ENCODE results near the gene ZNF385C. TPM values are rescaled to one million over a fixed set of nuclear protein-coding genes. Genes with fewer than 3 reads are reported as not detected.

ZNF385C gene
- total RNA-seq, 1 donor from 2014 or later: 2.9 TPM

DNA sequence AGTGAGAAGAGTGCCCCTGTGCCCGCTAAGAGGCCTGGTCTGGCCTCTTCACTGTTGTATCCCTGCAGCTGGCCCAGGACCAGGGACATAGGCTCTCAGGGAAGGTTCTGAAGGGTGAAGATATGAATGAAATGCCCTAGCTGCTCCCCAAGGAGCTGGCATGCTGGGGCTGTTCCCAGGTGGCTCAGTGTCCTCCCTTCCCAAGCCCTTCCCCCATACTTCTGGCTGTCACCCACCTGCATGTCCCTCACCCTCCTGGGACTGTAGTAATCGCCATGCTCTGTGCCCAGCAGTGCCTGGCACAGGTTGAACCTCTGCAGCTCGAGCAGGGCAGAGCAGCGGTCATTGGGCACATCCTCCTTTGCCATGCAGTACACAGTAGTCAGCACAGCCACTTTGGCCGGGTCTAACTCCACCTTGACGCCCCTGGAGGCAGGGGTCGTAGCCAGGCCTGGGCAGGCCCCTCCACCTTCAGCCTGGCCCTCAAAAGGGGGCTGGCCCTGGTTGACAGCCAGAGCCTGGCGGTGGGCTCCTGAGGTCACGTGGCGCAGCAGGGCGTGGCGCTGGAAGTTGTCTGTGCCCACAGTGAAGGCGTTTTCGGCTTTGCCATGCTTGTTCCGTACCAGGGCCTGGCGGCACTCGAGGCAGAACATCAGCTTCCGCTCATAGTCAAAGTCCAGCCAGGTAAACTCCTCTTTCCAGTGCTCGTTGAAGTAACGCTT lies 55.5 kb downstream of the ZNF385C start:
- Mint-ChIP-seq H3K4me3 (no peak overlapping the region), H3K4me1 (no peaks in the 10 kb centered on the region), H3K36me3 (no peaks in the 10 kb centered on the region), H3K9me3 (no peaks in the 10 kb centered on the region), H3K27me3 (ENCODE audit: low read depth) (no peaks in the 10 kb centered on the region), H3K27ac (no peak overlapping the region)
- no peak for DNase-seq (ENCODE audit: low spot score in 2 of 2, unreplicated experiment in 2 of 2)
- TF ChIP-seq, protein P1, sequence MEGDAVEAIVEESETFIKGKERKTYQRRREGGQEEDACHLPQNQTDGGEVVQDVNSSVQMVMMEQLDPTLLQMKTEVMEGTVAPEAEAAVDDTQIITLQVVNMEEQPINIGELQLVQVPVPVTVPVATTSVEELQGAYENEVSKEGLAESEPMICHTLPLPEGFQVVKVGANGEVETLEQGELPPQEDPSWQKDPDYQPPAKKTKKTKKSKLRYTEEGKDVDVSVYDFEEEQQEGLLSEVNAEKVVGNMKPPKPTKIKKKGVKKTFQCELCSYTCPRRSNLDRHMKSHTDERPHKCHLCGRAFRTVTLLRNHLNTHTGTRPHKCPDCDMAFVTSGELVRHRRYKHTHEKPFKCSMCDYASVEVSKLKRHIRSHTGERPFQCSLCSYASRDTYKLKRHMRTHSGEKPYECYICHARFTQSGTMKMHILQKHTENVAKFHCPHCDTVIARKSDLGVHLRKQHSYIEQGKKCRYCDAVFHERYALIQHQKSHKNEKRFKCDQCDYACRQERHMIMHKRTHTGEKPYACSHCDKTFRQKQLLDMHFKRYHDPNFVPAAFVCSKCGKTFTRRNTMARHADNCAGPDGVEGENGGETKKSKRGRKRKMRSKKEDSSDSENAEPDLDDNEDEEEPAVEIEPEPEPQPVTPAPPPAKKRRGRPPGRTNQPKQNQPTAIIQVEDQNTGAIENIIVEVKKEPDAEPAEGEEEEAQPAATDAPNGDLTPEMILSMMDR (IDR thresholded peaks at IDR 0.05; ENCODE audit: unreplicated experiment): no peak

DNA sequence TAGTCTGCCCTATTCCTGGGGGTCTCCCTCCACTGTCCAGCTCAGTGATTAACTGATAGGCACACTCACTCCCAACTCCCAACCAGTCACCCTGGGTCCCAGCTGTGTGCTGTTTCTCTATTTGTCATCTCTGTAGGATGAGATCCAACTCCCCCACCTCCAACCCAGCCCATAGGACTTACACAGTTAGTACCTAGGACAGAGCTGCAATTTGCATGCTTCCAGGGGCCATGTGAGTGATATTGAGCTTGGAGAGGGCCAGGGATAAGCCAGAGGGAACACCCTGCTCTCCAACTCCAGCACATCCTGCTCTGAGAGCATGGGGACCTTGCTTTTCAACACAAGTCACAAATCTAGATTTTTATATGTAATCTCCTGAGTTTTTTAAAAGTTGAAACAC lies 56.7 kb downstream of the ZNF385C start:
- H3K27me3 Mint-ChIP-seq (ENCODE audit: low read depth): no peaks in the 10 kb centered on the region
- H3K27ac Mint-ChIP-seq: no peak overlapping the region
- peaks cover 8% of the 10 kb centered on the region for H3K4me1 Mint-ChIP-seq
- DNase-seq (ENCODE audit: low spot score in 2 of 2, unreplicated experiment in 2 of 2): no peak
- TF ChIP-seq, protein P1 (IDR thresholded peaks at IDR 0.05; ENCODE audit: unreplicated experiment): no peak
- H3K36me3 Mint-ChIP-seq: no peaks in the 10 kb centered on the region
- H3K9me3 Mint-ChIP-seq: no peaks in the 10 kb centered on the region
- H3K4me3 Mint-ChIP-seq: no peak overlapping the region

DNA sequence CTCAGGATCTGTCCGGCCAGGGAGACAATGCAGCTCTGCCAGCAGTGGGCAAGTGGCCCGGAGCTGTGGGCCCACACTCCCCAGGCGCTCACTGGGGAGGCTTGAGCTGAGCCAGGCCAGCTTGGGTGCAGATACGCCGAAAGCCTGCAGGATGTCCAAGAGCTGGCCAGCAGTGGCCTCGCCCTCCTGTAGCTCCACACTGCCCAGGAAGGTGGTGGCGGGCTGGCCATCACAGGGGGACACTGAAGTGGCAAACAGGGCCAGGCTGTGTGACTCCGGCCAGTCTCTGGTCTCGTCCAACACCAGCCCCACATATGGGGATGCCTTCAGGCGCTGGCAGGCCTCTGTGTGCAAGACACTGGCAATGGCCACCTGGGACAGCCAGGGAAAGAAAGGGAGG lies 57.5 kb downstream of the ZNF385C start:
- TF ChIP-seq, protein P1 (IDR thresholded peaks at IDR 0.05; ENCODE audit: unreplicated experiment): no peak
- H3K27ac Mint-ChIP-seq: no peak overlapping the region
- H3K36me3 Mint-ChIP-seq: no peaks in the 10 kb centered on the region
- peaks cover 8% of the 10 kb centered on the region for H3K4me1 Mint-ChIP-seq
- H3K27me3 Mint-ChIP-seq (ENCODE audit: low read depth): no peaks in the 10 kb centered on the region
- DNase-seq (ENCODE audit: low spot score in 2 of 2, unreplicated experiment in 2 of 2): no peak
- no peaks in the 10 kb centered on the region for H3K9me3 Mint-ChIP-seq
- no peak overlapping the region for H3K4me3 Mint-ChIP-seq

GRCh38 chr17:42039794-42040763 lies 58.2 kb downstream of the ZNF385C start:
- Mint-ChIP-seq H3K4me1 (peaks cover 8% of the 10 kb centered on the region), H3K4me3 (no peak overlapping the region), H3K9me3 (no peaks in the 10 kb centered on the region), H3K27me3 (ENCODE audit: low read depth) (no peaks in the 10 kb centered on the region), H3K36me3 (no peaks in the 10 kb centered on the region), H3K27ac (no peak overlapping the region)
- TF ChIP-seq, protein P1 (IDR thresholded peaks at IDR 0.05; ENCODE audit: unreplicated experiment): no peak
- DNase-seq (ENCODE audit: low spot score in 2 of 2, unreplicated experiment in 2 of 2): no peak

DNA sequence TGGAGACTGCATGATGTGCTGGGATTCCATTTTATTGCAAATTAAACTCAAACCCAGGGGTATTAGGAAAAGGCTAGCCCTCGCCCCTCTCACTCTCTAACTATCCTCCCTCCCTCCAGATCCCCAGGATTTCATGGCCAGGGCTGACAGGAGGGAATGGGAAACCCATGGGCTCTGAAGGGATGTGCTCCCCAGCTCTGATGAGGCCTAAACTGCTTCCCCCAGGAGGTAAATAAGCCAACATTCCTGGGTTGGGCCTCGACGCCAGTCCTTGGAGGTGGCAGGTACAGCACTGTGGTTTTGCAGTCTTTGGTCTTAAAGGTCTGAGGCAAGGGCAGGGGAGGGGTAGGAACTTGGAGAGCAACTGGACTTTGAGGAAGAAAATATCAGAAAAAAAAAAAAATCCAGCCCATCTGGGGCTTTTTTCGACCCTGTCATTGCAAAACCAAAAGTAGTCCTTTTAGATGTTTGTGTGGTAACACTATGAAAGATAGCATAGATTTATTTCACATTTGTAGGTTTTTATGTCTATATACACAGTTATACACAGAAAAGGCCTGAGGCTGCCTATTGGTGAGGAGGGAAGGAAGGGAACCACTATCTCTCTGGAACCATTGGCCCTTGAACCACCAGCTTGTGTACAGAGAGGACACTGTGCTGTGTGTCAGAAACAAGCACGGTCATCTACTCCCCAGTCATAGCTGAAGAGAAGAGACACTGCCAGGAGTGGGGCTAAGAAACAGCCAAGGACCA lies 59.9 kb downstream of the ZNF385C start:
- Mint-ChIP-seq H3K4me3 (no peak overlapping the region), H3K4me1 (peaks cover 10% of the 10 kb centered on the region), H3K9me3 (no peaks in the 10 kb centered on the region), H3K27me3 (ENCODE audit: low read depth) (no peaks in the 10 kb centered on the region), H3K27ac (peak overlapping the region; percentile 25), H3K36me3 (no peaks in the 10 kb centered on the region)
- TF ChIP-seq, protein P1 (IDR thresholded peaks at IDR 0.05; ENCODE audit: unreplicated experiment): no peak
- DNase-seq (ENCODE audit: low spot score in 2 of 2, unreplicated experiment in 2 of 2): no peak
